HepG2 (cell line): ENCODE results near the gene KIAA0930. TPM values are rescaled to one million over a fixed set of nuclear protein-coding genes. Genes with fewer than 3 reads are reported as not detected.
"Not testable (repeated sequence)": the region's sequence is repeated elsewhere in the genome, so short reads cannot be mapped to it uniquely, and the experiment has no call there.

Source experiments
- ATAC-seq: fragments of 200-7000 bp; cut with Tn5 transposase; 3 replicates; pipeline ENCODE4 v1.9.1; 2020; ENCODE audit warnings: mild to moderate bottlenecking, moderate library complexity
- BruUV-seq: library from RNA; stranded (reverse); fragments of 400-500 nt; replicated peaks from 2 replicates; lab custom pipeline; 2021; lab: Mats Ljungman, UMichigan
- CTCF ChIA-PET: fragments of 300-600 bp; formaldehyde crosslinking; extraction: SDS; loops from one replicate; lab custom pipeline; 2021; ENCODE audit warnings: low total read pairs, inconsistent platforms, low intra/inter-chr PET ratio; lab: Yijun Ruan, JAX
- POLR2A ChIA-PET: fragments of 350-600 bp; sonication (Branson Sonifier 250); formaldehyde crosslinking; loops from one replicate; lab custom pipeline; 2020; ENCODE audit warnings: antibody characterized with exemption, inconsistent platforms; lab: Yijun Ruan, JAX
- DNase-seq: peaks from one replicate; pipeline ENCODE4 v3.0.0-alpha.2; 2015; ENCODE audit warnings: low spot score
- FAIRE-seq: peaks from 3 replicates; lab custom pipeline; 2011; peaks lifted over from hg19 to GRCh38; lab: Jason Lieb, UNC
- H2AFZ ChIP-seq: one replicate; pipeline ENCODE4 v1.6.1; 2011; ENCODE audit warnings: low read length, inconsistent platforms
- H3K27ac ChIP-seq: fragments of 300-600 bp; 3 replicates; pipeline ENCODE4 v1.8.0; 2011; ENCODE audit warnings: mixed run types, mild to moderate bottlenecking, mixed read lengths, low read length, inconsistent platforms; ENCODE audit not compliant: insufficient read depth; ENCODE audit errors: extremely low read length
- H3K27me3 ChIP-seq, 2 experiments: fragments of 200-600 bp in 1 of 2; 2 replicates in 1 of 2; 3 replicates in 1 of 2; pipeline versions ENCODE4 v1.6.0 to v1.8.0; 2011; ENCODE audit warnings: low read length in 2 of 2, mild to moderate bottlenecking in 2 of 2, moderate library complexity in 2 of 2, inconsistent platforms in 1 of 2; ENCODE audit not compliant: insufficient read depth in 2 of 2, control insufficient read depth in 1 of 2
- H3K36me3 ChIP-seq, 2 experiments: fragments of 200-600 bp in 1 of 2; replicated peaks in 1 of 2; 2 replicates in 1 of 2; 3 replicates in 1 of 2; pipeline versions ENCODE4 v1.5.1 to v1.8.0; 2011; ENCODE audit warnings: low read length in 2 of 2, inconsistent platforms in 1 of 2; ENCODE audit not compliant: insufficient read depth in 2 of 2, control insufficient read depth in 1 of 2
- H3K4me1 ChIP-seq: 2 replicates; pipeline ENCODE4 v1.5.1; 2012; ENCODE audit warnings: low read length, inconsistent platforms; ENCODE audit not compliant: insufficient read depth
- H3K4me2 ChIP-seq: 2 replicates; pipeline ENCODE4 v1.6.0; 2011; ENCODE audit warnings: low read depth, low read length, inconsistent platforms
- H3K4me3 ChIP-seq, 3 experiments: fragments of 200-600 bp in 1 of 3; sonication (generic), shearing (Covaris generic) in 1 of 3; replicated peaks in 1 of 3; 2 replicates each; pipeline ENCODE4 v1.5.1; 2011 to 2016; ENCODE audit warnings: low read length in 3 of 3, inconsistent platforms in 2 of 3, low read depth in 2 of 3, mild to moderate bottlenecking in 2 of 3, control low read depth in 1 of 3, mixed read lengths in 1 of 3; ENCODE audit not compliant: insufficient read depth in 1 of 3
- H3K79me2 ChIP-seq: one replicate; pipeline ENCODE4 v1.6.1; 2011; ENCODE audit warnings: low read length, inconsistent platforms; ENCODE audit not compliant: insufficient read depth
- H3K9ac ChIP-seq: 2 replicates; pipeline ENCODE4 v1.6.0; 2011; ENCODE audit warnings: mild to moderate bottlenecking, low read depth, low read length, inconsistent platforms; ENCODE audit not compliant: insufficient read depth
- H3K9me3 ChIP-seq: 2 replicates; pipeline ENCODE4 v1.5.1; 2012; ENCODE audit warnings: mild to moderate bottlenecking, low read length
- H4K20me1 ChIP-seq: 2 replicates; pipeline ENCODE4 v1.6.0; 2011; ENCODE audit warnings: inconsistent platforms, mild to moderate bottlenecking, low read length, moderate library complexity; ENCODE audit not compliant: insufficient read depth
- FOXA3 ChIP-seq: IDR thresholded peaks from 2 replicates; pipeline ENCODE4 v1.6.1; 2016; ENCODE audit warnings: missing genetic modification reagents, missing compliant biosample characterization
- MAFF ChIP-seq: IDR thresholded peaks from 2 replicates; pipeline ENCODE4 v1.6.1; 2011; ENCODE audit warnings: low read depth, low read length, improper control_type of control experiment
- MAFK ChIP-seq, 2 experiments: IDR thresholded peaks in 1 of 2; conservative IDR thresholded peaks in 1 of 2; 2 replicates each; pipeline ENCODE4 v1.6.1; 2011; ENCODE audit warnings: improper control_type of control experiment in 2 of 2, low read length in 2 of 2
- PRMT3 ChIP-seq: sonication (generic); formaldehyde crosslinking; IDR thresholded peaks from 2 replicates; pipeline ENCODE4 v1.8.1; 2022; ENCODE audit warnings: low read depth, mild to moderate bottlenecking, moderate library complexity, missing genetic modification reagents, borderline replicate concordance
- ZFP91 ChIP-seq: sonication (generic); formaldehyde crosslinking; IDR thresholded peaks from 2 replicates; pipeline ENCODE4 v1.9.0; 2022; ENCODE audit warnings: missing genetic modification reagents, mild to moderate bottlenecking, borderline replicate concordance
- ZKSCAN1 ChIP-seq: fragments of 150-350 bp; IDR thresholded peaks from 2 replicates; pipeline ENCODE4 v1.6.1; 2014; ENCODE audit warnings: low read length
- WGBS: methylation state at CpG from one replicate; pipeline ENCODE4 v1.1.6; 2017; ENCODE audit warnings: low lambda C conversion rate; 5-methylcytosine and 5-hydroxymethylcytosine counted together
- in situ Hi-C: cut with HindIII; loops from 2 replicates; pipeline ENCODE4 v1.10.0; 2017; ENCODE audit warnings: low pct_unique_long_range_greater_than_20kb; ENCODE audit not compliant: extremely low pct_ligation_motif_present
- intact Hi-C: fragments of 100-400 bp; cut with micrococcal nuclease; formaldehyde crosslinking; loops from one replicate; pipeline ENCODE4 v1.10.0; 2022; ENCODE audit not compliant: unreplicated experiment
- polyA plus RNA-seq, 8 experiments: library from polyadenylated mRNA; depleted of rRNA in 3 of 8; stranded (reverse) in 7 of 8; unstranded in 1 of 8; fragments of >200 nt; fragmentation: Illumina TruSeq in 4 of 8; extraction: Trizol in 4 of 8; gene quantifications; 2 replicates each; pipeline versions ENCODE4 v1.2.1 to v1.2.3, GENCODE V29; 2011 to 2016; ENCODE audit warnings: low read depth in 4 of 8, missing spikeins in 1 of 8, mixed read lengths in 1 of 8; ENCODE audit not compliant: insufficient read depth in 1 of 8
- total RNA-seq, 5 experiments: library from RNA; depleted of rRNA; stranded (reverse); fragments of >200 nt; fragmentation: Illumina TruSeq; extraction: Trizol; gene quantifications; 2 replicates each; pipeline ENCODE4 v1.2.3, GENCODE V29; 2016; ENCODE audit warnings: low read depth in 1 of 5

KIAA0930 gene
- total and polyA plus RNA-seq, 2 of the 13 experiments (the other 11 are each of a cell fraction or from before 2014, with no cell fraction given) = 27.0 to 38.2 TPM

DNA sequence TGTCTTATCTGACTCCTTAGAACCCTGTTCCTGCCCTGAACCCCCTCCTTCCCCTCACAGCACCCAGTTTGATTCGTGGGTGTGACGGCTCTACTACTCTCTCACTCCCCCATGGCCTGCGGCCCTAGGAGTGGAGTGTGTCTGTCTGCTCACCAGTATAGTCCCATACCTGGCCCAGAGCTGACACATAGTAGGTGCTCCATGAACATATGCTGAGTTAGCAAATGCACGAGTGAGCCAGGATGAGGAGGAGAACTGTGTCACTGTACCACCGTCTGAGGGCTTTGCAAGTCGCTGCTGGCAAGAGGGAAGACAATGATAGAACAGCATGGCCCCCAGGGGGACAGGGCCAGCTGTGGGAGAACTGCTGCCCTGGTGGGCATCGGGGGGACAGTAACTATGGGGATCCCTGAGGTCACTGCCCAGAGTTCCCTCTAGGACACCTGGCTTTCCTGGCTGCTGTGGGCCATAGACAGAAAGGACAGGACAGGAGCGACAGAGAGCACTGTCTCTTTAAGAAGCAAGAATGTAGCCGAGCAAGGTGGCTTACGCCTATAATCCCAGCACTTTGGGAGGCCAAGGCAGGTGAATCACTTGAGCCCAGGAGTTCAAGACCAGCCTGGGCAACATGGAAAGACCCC is 19.2 kb upstream of the KIAA0930 start:
- H3K27me3 ChIP-seq = peaks cover 7 to 18% of the 10 kb centered on the region in 2 experiments; a peak in 4 of 5 replicates
- H3K9ac ChIP-seq = no peak overlapping the region
- no peak overlapping the region for H3K27ac ChIP-seq
- peaks cover 46% of the 10 kb centered on the region for H3K4me1 ChIP-seq
- in situ Hi-C loops = loop anchor here (5.0 kb wide), 1 partner anchor 158 kb away; no protein-coding TSS in a partner anchor
- H3K4me3 ChIP-seq = no peak overlapping the region
- TF ChIP-seq ZKSCAN1 = peak; percentile 76
- TF ChIP-seq MAFF = peak; percentile 83
- TF ChIP-seq MAFK (conservative IDR thresholded peaks at IDR 0.05 in 1 of 2, IDR thresholded peaks at IDR 0.05 in 1 of 2; ENCODE audit: low read length in 2 of 2) = peak; percentile 88 to 91
- peak; percentile 97 for TF ChIP-seq ZFP91 (CRISPR knock-in tag)
- no peak for TF ChIP-seq FOXA3 (CRISPR knock-in tag)
- no peak for TF ChIP-seq PRMT3 (CRISPR knock-in tag)
- TF ChIP-seq, all 625 proteins: peak for 4
- H3K79me2 ChIP-seq = no peaks in the 10 kb centered on the region
- FAIRE-seq = no peak
- 46% methylated on average over 6 of the region's 10 CpGs for WGBS
- ATAC-seq = no peak
- ChIA-PET POLR2A (no interaction called here), CTCF (no interaction called here)
- no peaks in the 10 kb centered on the region for H3K9me3 ChIP-seq
- H4K20me1 ChIP-seq = no peaks in the 10 kb centered on the region
- no peak for DNase-seq
- BruUV-seq = no TSS peak
- intact Hi-C loops = loop anchor here (5.0 to 10.0 kb wide), 4 partner anchors 43 to 295 kb away; no protein-coding TSS in a partner anchor
- H3K36me3 ChIP-seq = no peaks in the 10 kb centered on the region
- H3K4me2 ChIP-seq = peak overlapping the region; percentile 57
- no peak overlapping the region for H2AFZ ChIP-seq

DNA sequence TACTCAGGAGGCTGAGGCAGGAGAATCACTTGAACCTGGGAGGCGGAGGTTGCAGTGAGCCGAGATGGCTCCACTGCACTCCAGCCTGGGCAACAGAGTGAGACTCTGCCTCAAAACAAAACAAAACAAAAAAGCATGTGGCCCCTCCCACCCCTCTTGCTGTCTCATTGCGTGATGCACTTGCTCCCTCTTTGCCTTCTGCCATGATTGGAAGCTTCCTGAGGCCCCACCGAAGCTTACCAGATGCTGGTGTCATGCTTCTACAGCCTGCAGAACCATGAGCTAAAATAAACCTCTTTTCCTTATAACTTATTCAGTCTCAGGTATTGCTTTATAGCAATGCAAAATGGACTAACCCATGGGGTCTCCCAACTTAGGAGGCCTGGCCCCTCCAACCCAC is 17.2 kb upstream of the KIAA0930 start:
- FAIRE-seq, CTCF ChIA-PET, H3K36me3 ChIP-seq, DNase-seq, H2AFZ ChIP-seq, ATAC-seq, H3K9ac ChIP-seq, BruUV-seq, H3K4me3 ChIP-seq, H3K27ac ChIP-seq, H3K9me3 ChIP-seq, H4K20me1 ChIP-seq, H3K4me2 ChIP-seq, in situ Hi-C loops, H3K79me2 ChIP-seq, intact Hi-C loops: not testable (repeated sequence)
- WGBS = 77% methylated on average over 4 of the region's 4 CpGs
- POLR2A ChIA-PET = interaction anchor here (1.0 kb wide), 1 partner anchor 11 kb away, joined by 3 read pairs; no protein-coding TSS in a partner anchor
- Histone ChIP-seq H3K4me1 (peaks cover 35% of the 10 kb centered on the region), H3K27me3 (peaks cover 7 to 18% of the 10 kb centered on the region in 2 experiments; a peak in 4 of 5 replicates)
